GM19099 (cell line): ENCODE results near the gene PRSS48.

ENCODE experiments used
- POLR2A ChIP-seq: IDR thresholded peaks from 3 replicates; pipeline ENCODE4 v1.6.1; 2011; ENCODE audit warnings: low read depth; ENCODE audit not compliant: insufficient read length; ENCODE audit errors: extremely low read depth

The PRSS48 gene, protein sequence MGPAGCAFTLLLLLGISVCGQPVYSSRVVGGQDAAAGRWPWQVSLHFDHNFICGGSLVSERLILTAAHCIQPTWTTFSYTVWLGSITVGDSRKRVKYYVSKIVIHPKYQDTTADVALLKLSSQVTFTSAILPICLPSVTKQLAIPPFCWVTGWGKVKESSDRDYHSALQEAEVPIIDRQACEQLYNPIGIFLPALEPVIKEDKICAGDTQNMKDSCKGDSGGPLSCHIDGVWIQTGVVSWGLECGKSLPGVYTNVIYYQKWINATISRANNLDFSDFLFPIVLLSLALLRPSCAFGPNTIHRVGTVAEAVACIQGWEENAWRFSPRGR

DNA sequence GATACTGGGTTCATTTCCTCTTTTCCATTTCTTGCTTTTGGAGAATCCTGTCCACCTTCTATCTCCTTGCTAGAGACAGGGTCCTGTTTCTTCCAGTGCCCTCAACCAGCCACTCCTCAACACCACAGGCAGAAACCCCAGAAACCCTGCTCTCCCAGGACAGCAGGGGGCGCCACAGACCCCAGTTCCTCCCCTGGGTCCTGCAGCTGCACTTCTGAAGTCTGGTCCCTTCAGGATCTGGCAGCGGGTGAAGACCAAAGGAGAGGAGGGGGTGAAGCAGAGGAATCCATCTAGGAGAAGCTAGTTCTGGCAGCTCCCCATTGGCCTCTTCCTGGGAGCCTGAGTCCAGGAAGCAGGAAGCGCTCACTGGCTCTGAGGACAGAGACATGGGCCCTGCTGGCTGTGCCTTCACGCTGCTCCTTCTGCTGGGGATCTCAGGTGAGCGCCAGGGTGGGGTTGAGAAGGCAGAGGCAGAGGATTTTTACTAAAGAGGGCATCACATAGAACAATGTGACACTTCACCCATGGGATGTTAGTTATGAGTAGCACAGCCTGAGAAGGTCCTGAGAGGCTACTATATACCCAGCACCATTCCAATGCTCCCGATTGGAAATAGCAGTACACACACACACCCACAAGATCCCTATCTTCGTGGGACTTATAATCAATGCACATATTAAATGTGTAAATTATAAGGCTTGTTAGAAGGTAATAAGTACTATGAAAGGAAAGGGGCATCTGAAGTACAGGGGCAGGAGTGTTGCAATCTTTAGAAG is at the start of gene PRSS48:
Gene PRSS48 (plus strand): TSS at position 375 of the 776 bp plus-strand sequence. CDS start 12 bp downstream, at position 387.
- no peak for TF ChIP-seq POLR2A

DNA sequence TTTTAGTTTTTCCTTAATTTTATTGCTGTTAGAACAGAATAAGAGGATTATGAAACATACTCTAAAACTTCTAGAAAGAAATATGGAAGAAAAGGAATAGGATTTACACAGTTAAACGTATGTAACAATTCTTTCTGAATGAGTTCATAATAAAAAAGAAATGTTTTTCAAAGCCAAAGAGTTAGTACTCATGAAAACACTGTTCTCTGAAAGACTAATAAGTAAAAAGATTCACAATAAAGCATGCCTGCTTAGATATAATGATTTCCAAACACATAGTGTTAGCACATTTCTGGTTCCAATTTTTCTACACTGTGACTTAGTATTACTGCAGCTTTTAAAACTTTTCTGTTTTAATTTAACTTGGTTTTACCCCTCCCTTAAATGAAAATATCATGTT is 49.8 kb upstream of the PRSS48 start:
- no peak for TF ChIP-seq POLR2A

DNA sequence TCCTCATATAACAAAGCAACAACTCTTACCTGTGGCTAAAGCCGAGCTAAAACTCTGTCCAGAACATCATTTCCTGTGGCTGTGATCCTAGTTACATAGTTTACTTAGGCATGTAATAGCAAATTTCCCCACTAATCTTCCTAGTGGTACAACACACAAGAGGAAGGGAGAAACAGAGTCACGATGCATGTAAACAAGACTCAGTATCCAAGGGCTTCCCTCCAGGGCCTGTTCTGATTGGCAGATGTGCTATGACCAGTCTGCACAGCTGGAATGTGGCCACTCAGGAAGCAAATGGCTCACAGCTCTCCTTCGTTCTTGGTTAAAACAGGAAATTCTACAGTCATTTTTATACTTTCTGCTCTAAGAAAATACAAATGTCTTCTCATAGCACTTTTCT is 49.2 kb upstream of the PRSS48 start:
- no peak for TF ChIP-seq POLR2A

DNA sequence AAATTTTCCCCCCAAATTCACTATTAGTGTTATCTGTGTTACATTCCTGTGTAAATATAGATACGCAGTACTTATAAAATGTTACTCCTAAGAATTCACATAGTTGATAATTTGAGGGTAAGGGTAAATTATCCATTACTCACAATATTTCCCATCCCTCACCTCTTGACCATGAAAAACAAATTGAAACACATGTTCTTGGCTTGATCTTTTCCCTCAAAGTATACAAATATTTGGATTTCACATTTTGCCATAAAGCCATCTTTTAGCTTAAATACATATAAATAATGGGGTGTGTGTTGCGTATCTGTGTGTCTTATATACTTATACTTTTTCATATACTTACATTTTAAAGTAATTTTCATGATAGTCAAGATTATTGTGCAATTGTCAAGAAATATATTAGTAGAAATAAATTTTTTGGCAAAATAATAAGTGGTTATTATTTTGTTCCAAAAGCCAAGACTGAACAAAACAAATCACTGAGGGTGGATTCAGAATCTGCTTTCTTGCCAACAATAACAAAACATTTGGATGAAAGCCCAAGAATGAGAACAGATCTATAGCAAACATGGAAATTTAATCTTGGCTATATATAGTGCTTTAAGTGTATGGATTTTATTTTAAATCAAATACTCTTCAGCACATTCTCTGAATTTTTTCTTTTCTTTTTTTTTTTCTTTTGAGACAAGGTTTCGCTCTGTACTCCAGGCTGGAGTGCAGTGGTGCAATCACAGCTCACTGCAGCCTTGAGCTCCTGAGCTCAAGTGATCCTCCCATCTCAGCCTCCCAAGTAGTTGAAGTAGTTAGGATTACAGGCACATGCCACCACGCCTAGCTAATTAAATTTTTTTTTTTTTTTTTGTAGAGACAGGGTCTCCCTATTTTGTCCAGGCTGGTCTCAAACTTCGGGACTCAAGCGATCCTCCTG is 48.5 kb upstream of the PRSS48 start:
- no peak for TF ChIP-seq POLR2A

DNA sequence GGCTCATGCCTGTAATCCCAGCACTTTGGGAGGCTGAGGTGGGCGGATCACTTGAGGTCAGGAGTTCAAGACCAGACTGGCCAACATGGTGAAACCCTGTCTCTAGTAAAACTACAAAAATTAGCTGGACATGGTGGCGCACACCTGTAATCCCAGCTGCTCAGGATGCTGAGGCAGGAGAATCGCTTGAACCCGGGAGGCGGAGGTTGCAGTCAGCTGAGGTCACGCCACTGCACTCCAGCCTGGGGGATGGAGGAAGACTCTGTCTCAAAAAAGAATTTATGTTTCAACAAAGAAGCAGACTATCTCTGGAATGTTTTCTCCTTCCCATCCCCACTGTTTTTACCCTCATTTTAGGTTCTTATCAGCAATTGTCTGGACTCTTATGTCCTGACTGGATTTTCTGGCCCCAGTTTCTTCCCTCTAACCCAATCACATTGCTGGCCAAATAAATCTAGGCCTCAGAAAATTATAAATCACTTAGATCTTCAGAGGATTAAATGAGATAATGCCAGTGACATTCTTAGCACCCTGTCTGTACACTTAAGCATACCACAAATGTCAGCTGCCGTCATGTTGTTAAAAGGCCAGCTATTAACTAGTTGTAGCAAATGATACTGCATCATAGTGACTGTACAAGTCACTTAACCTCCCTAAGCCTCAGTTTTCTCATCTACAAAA is 44.9 kb upstream of the PRSS48 start:
- no peak for TF ChIP-seq POLR2A

DNA sequence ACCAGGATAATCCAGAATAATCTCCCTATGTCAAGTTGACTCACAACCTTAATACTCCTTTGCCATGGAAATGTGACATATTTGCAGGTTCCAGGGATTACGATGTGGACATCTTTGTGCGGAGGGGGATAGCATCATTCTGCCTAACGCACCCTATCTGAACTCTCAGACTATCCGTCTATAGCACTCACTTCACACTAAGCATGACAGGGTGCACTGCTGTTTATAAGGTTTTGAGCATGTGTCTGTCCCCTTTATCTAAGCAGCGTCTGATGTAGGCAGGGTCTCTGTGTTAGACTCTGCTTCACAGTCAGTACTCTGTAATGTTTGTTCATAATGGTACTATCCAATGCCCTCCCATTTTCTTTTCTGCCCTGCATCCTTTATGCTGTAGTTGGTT is 43.4 kb upstream of the PRSS48 start:
- no peak for TF ChIP-seq POLR2A

DNA sequence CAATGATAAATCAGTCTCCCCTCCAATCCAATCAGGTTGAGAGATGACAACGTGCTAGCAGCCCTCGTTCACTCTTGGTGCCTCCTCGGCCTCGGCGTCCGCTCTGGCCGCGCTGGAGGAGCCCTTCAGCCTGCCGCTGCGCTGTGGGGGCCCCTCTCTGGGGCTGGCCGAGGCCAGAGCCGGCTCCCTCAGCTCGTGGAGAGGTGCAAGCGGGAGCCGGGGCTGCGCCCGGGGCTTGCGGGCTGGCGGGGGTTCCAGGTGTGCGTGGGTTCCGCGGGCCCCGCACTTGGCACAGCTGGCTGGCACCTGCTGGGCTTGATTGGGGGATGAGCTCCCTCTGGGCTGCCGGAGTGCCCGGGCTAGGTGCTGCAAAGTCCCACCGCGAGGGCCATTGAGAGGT is 40.9 kb upstream of the PRSS48 start:
- TF ChIP-seq POLR2A = no peak

DNA sequence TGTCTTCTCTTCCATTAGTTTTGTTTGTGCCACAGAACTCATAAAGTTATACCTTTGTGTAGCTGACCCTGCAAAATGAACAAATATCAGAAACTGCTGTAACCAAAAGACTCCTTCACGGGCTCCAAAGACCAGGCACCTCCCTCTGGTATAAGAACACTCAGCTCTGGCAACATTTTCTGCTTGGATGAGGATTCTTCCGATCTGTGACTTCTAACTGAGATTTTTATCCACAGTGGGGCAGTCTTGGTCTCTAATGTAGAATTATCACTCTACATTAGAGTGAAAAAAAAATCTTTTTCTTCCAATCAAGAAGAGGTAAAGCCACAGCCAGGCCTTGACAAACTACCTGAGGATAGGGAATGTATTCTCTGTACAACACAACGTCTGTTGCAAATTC is 38.5 kb upstream of the PRSS48 start:
- no peak for TF ChIP-seq POLR2A

DNA sequence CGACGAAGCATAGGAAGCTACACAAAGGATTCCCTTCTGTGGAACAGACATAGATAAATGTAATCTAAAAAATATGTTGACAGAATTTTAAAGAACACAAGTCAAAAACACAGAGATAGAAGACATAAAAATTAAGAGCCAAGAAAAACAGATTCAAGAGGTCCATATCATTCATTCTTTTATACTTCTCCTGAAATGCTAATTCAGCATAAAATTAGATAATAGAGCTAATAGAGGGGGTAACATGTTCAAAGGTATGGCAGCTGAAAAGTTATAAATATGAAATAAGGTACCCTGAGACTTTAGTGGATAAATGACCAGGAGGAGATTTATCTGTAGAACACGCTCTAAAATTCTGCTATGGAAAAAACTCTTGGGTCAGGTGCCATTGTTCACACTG is 37.4 kb upstream of the PRSS48 start:
- TF ChIP-seq POLR2A = no peak

DNA sequence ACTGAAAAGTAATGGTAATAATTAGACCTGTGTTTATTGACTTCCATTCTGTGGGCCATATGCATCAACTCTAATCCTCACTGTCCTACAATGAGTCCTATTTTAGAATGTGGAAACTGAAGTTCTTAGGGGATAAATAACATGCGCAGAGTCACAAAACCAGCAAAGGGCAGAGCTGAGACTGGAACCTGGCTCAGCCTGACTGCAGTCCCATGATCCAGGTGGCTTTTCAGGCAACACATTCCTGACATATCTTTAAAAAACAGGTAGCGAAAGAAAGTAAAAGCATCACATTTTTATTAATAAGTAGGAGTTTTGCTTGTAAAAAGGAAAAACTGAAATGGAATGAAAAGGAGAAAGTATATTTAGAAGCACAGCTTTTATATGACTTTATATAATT is 34.7 kb upstream of the PRSS48 start:
- no peak for TF ChIP-seq POLR2A

DNA sequence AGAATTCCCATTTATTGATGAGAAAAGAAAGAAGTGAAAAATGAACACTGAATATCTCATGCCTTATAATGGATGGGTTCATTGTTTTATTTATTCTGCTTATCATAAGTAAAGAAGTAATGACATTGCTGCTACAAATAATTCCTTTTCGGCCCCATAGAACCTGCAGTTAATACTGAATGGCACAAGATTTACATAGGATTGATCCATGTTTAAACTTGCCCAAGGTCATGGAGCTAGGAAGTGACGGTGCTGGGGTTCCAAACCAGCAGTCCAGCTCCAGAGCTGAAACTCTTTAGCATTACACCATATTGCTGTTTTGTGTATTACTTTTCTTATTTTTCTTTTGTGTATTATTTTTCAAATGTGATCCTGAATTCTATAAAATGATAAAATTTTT is 30.2 kb upstream of the PRSS48 start:
- no peak for TF ChIP-seq POLR2A

DNA sequence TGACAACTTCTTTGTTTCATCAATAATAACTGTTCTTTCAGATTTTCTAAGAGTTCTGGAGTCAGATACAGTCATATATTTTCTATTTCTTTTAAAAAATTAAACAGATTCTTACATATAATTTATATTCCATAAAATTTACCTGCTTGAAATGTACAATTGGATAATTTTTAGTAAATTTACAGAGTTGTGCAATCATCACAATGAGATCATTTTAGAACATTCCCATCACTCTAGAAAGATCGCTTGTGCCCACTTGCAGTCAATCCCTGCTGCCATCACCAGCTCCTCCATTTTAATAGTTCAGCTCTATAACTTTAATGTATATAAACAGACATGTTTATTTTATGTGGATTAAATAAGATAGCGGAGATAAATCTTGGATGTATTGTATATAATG is 29.6 kb upstream of the PRSS48 start:
- TF ChIP-seq POLR2A = no peak

DNA sequence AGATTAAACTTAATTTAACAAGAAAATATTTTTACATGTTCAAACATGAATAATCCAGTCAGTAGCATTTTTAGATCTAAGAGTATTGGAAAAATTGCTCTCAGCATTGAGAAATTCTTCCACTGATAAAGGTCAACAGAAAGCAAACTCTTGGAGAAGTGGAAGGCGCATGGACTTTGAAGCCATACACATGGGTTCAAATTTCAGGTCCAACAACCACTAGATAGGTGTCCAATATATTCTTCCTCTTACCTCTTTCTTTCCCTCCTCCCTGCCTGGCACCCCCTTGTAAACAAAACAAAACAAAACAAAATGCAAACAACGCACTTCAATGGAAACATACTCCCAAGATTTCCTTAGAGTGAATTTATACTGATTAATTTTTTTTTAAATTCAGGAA is 28.4 kb upstream of the PRSS48 start:
- no peak for TF ChIP-seq POLR2A

DNA sequence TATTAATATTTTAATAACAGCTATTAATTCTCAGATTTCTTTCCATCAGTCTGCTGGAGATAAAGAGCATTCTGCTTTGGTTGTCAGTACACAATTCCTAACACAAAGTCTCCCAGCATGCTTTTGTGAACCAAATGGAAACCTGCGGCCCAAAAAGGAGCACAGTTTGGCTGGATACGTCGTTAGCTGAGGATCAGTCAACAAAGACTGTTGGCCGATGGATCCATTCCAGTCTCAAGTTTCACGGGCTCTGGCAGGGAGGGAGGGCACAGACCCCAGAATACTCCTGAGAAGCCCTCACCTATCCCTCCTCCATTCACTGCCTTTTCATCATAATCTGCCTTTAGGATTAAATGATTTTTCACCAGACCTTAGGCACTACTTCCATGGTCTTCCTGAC is 26.3 kb upstream of the PRSS48 start:
- no peak for TF ChIP-seq POLR2A
